RWPE2 (cell line): ENCODE measurements around the gene H6PD.

Experiments
- ATAC-seq: fragments of 200-7000 bp; cut with Tn5 transposase; 3 replicates; pipeline ENCODE4 v1.9.1; 2021; ENCODE audit warnings: low read depth
- DNase-seq: peaks from one replicate; pipeline ENCODE4 v3.0.0-alpha.2; 2020; ENCODE audit warnings: low spot score
- H3K27ac ChIP-seq: fragments of 450-650 bp; 2 replicates; pipeline ENCODE4 v1.5.1; 2017; ENCODE audit warnings: mild to moderate bottlenecking; ENCODE audit not compliant: poor library complexity, severe bottlenecking
- H3K27me3 ChIP-seq: fragments of 250-450 bp; sonication (Bioruptor Pico); 2 replicates; pipeline ENCODE4 v1.5.1; 2021; ENCODE audit warnings: mild to moderate bottlenecking, moderate library complexity; ENCODE audit not compliant: insufficient read depth, poor library complexity, severe bottlenecking
- H3K36me3 ChIP-seq: fragments of 250-450 bp; sonication (Bioruptor Pico); 2 replicates; pipeline ENCODE4 v1.5.1; 2020; ENCODE audit warnings: low read depth, mild to moderate bottlenecking, moderate library complexity
- H3K4me1 ChIP-seq: fragments of 250-450 bp; sonication (Bioruptor Pico); 2 replicates; pipeline ENCODE4 v1.5.1; 2021; ENCODE audit warnings: mild to moderate bottlenecking, moderate library complexity; ENCODE audit not compliant: insufficient read depth, poor library complexity, severe bottlenecking
- H3K4me3 ChIP-seq: fragments of 250-450 bp; sonication (Bioruptor Pico); 2 replicates; pipeline ENCODE4 v1.5.1; 2021; ENCODE audit warnings: mild to moderate bottlenecking, moderate library complexity; ENCODE audit not compliant: severe bottlenecking
- H3K9me3 ChIP-seq: fragments of 250-450 bp; sonication (Bioruptor Pico); 2 replicates; pipeline ENCODE4 v1.5.1; 2021; ENCODE audit warnings: mild to moderate bottlenecking, moderate library complexity; ENCODE audit not compliant: severe bottlenecking
- TF ChIP-seq, protein P1 (sequence below): fragments of 450-650 bp; IDR thresholded peaks from one replicate; pipeline ENCODE4 v1.5.1; 2017; ENCODE audit warnings: mild to moderate bottlenecking, moderate library complexity; ENCODE audit not compliant: poor library complexity, severe bottlenecking

H6PD gene, protein sequence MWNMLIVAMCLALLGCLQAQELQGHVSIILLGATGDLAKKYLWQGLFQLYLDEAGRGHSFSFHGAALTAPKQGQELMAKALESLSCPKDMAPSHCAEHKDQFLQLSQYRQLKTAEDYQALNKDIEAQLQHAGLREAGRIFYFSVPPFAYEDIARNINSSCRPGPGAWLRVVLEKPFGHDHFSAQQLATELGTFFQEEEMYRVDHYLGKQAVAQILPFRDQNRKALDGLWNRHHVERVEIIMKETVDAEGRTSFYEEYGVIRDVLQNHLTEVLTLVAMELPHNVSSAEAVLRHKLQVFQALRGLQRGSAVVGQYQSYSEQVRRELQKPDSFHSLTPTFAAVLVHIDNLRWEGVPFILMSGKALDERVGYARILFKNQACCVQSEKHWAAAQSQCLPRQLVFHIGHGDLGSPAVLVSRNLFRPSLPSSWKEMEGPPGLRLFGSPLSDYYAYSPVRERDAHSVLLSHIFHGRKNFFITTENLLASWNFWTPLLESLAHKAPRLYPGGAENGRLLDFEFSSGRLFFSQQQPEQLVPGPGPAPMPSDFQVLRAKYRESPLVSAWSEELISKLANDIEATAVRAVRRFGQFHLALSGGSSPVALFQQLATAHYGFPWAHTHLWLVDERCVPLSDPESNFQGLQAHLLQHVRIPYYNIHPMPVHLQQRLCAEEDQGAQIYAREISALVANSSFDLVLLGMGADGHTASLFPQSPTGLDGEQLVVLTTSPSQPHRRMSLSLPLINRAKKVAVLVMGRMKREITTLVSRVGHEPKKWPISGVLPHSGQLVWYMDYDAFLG

DNA sequence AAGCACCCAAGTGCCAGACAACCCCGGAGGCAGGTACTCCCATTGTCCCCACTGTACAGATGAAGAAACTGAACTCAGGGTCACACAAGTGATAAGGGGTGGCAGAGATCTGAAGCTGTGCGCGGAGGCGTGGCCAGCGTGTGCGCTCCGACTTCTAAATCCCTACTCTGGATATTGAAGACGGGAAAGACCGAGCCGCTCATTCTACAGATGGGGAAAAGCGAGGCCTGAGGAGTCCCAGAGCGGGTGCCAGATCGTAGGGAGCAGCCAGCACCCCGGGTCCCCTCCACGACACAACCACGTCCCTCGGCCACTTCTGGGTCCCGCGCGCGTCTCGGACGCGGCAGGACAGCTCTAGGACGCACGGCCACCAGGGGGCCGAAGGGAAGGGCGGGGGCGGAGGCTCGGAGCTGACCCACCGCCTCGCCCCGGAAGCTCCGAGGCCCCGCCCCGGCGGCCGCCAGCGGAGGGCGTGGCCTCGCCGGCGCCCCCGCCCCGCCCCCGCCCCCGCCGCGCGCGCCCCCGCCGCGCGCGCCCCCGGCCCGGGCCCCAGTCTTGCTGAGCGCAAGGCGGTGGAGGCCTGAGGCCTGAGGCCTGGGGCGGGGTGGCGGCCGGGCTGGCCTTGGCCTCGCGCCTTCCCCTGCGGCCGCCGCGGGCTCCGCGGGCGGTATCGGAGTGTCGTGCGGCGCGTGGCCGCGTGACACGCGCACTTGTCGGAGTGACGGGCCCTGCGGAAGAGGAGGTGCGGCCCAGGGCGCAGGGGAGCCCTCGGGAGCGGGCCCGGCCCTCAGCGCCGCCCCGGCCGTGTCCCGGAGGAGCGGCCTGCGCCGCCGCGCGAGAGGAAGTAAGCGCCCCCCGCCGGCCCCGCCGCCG, at the start of gene H6PD:
H6PD (plus strand) TSS at position 552 of the 873 bp plus-strand sequence. CDS start 10,161 bp downstream, outside the sequence.
- no peaks in the 10 kb centered on the region for H3K9me3 ChIP-seq
- TF ChIP-seq, protein P1, sequence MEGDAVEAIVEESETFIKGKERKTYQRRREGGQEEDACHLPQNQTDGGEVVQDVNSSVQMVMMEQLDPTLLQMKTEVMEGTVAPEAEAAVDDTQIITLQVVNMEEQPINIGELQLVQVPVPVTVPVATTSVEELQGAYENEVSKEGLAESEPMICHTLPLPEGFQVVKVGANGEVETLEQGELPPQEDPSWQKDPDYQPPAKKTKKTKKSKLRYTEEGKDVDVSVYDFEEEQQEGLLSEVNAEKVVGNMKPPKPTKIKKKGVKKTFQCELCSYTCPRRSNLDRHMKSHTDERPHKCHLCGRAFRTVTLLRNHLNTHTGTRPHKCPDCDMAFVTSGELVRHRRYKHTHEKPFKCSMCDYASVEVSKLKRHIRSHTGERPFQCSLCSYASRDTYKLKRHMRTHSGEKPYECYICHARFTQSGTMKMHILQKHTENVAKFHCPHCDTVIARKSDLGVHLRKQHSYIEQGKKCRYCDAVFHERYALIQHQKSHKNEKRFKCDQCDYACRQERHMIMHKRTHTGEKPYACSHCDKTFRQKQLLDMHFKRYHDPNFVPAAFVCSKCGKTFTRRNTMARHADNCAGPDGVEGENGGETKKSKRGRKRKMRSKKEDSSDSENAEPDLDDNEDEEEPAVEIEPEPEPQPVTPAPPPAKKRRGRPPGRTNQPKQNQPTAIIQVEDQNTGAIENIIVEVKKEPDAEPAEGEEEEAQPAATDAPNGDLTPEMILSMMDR, result peak; percentile 67
- DNase-seq (no peak), ATAC-seq (peak; percentile 66)
- H3K4me1 ChIP-seq, result peaks cover 16% of the 10 kb centered on the region
- peak within 1 kb of the TSS; percentile 98 for H3K4me3 ChIP-seq
- H3K36me3 ChIP-seq, result no peaks in the 10 kb centered on the region
- peak within 1 kb of the TSS; percentile 78 for H3K27ac ChIP-seq
- H3K27me3 ChIP-seq, result no peaks in the 10 kb centered on the region

DNA sequence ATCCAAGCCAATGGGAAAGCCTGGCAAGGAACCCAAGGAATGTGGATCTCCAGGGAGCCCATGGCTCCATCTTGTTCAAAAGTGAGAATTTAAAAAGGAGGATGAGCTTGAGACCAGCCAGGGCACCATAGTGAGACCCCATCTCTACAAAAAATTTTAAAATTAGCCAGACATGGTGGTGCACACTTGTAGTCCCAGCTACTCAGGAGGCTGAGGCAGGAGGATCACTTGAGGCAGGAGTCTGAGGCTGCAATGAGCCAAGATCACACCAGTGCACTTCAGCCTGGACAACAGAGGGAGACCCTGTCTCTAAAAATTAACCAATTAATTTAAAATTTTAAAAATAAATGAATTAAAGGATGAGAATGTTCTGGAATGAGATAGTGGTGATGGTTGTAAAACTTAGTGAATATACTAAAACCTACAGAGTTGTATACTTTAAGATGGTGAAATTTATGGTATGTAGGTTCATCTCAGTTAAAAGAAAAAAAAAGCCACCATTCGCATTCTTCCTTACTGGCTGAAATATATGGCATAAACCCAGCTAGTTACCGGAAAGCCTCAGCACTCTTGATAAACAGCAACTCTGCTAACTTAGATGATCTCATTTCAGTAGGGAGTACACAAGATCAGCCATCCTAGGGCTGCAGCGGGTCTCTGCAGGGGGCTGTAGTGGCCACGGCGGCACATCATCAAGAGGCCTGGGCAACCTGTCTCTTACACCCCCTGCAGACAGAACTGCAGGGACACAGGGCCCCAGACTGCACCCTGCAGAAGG, 48.3 kb upstream of the H6PD start:
- no peak overlapping the region for H3K27ac ChIP-seq
- DNase-seq (no peak), ATAC-seq (no peak)
- H3K4me3 ChIP-seq, result no peak overlapping the region
- H3K4me1 ChIP-seq, result no peaks in the 10 kb centered on the region
- H3K27me3 ChIP-seq, result no peaks in the 10 kb centered on the region
- TF ChIP-seq, protein P1, result no peak
- 0 out of 2 replicates have a peak, but pooled peaks cover 5% of the 10 kb centered on the region for H3K36me3 ChIP-seq
- H3K9me3 ChIP-seq, result no peaks in the 10 kb centered on the region

DNA sequence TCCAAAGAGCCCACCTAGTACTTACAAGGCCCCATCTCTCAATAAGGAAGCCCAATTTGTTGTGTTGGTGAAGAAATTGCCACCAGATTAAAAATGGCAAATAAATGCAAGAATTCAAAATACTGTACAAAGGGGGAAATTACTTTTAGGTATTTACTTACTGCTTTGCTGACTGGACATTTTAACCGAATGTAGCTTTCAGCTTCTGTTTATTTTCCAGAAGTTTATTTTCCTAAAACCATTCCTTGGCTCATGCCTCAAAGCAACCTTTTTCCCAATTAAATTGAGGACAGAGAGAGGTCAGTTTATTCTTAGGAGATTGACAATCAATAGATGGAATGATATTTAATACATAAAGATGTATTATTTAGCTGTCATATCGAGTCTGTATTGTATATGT, 47.6 kb upstream of the H6PD start:
- DNase-seq (no peak), ATAC-seq (no peak)
- Histone ChIP-seq H3K4me1 (no peaks in the 10 kb centered on the region), H3K4me3 (no peak overlapping the region), H3K27me3 (no peaks in the 10 kb centered on the region), H3K9me3 (no peaks in the 10 kb centered on the region), H3K27ac (no peak overlapping the region), H3K36me3 (0 out of 2 replicates have a peak, but pooled peaks cover 5% of the 10 kb centered on the region)
- TF ChIP-seq, protein P1, result no peak

DNA sequence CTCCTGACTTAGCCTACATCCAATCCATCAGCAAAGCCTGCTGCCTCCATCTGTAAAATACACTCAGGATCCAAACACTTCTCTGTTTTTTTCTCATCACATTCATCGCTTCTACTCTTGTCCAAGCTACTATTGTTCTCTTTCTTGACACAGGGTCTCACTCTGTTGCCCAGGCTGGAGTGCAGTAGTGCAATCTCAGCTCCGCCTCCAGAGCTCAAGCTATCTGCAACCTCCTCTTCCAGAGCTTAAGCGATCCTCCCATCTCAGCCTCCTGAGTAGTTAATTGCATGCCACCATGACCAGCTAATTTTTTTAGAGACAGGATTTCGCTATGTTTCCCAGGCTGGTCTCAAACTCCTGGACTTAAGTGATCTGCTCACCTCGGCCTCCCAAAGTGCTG, 44.3 kb upstream of the H6PD start:
- no peak for ATAC-seq
- H3K9me3 ChIP-seq, result no peaks in the 10 kb centered on the region

More for the DNA sequence above, 44.3 kb upstream of the H6PD start:
- no peak for DNase-seq
- Histone ChIP-seq H3K27ac (no peak overlapping the region), H3K36me3 (no peaks in the 10 kb centered on the region), H3K4me3 (no peak overlapping the region), H3K4me1 (peaks cover 6% of the 10 kb centered on the region), H3K27me3 (no peaks in the 10 kb centered on the region)
- TF ChIP-seq, protein P1, result no peak
